NCI-H510A (cell line): Measurements from ENCODE around the gene GRIN2A.

Experiments used
- DNase-seq: peaks from one replicate; lab custom pipeline; 2025; lab: John Stamatoyannopoulos, UW

Gene GRIN2A

DNA sequence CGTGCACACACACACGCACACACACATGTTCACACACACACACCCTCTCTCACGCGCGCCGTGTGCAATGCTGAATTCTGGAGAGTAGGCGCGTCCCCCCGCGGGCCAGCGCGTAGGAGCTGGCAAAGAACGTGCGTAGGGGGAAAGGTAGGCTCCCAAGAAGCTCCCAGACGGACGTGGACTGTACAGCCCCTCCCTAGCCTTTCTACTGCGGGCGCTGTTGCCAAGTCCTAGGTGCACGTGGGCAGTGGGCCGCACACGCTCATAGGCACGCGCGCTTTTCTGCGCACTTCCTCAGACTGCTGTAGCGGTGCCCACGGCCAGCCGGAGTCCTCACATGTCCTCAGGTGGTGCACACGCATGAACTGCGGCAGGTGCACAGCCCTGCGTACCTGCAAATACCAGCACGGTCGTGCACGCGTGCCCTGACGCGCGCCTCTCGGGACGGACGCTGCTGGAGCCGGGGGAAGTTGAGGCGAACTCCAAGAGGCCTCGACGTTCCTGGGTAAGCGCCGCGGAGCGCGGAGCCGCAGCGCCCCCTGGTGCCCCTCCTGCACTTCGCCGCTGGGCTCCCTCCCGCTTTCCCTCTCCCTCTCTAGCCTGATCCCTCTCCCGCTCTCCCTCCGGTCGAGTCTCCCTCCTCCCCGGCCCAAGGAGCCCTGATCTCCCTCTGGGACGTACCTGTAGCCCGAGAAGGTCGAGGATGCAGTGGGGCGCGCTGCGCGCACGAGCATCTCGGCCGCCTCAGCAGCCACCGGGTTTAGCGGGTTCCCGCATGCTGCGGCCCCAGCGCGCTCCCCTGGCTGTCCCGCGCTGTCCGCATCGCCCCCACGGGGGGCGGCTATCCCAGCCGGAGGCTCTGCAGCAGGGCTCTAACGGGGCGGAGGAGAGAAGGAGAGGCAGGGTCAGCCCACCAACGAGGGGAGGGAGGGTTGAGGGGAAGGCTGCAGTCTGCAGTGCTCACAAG is 749 bp downstream of the GRIN2A start:
- no peak for DNase-seq

GRCh38 chr16:10180771-10181163 is 1.5 kb downstream of the GRIN2A start:
- DNase-seq, result no peak

DNA sequence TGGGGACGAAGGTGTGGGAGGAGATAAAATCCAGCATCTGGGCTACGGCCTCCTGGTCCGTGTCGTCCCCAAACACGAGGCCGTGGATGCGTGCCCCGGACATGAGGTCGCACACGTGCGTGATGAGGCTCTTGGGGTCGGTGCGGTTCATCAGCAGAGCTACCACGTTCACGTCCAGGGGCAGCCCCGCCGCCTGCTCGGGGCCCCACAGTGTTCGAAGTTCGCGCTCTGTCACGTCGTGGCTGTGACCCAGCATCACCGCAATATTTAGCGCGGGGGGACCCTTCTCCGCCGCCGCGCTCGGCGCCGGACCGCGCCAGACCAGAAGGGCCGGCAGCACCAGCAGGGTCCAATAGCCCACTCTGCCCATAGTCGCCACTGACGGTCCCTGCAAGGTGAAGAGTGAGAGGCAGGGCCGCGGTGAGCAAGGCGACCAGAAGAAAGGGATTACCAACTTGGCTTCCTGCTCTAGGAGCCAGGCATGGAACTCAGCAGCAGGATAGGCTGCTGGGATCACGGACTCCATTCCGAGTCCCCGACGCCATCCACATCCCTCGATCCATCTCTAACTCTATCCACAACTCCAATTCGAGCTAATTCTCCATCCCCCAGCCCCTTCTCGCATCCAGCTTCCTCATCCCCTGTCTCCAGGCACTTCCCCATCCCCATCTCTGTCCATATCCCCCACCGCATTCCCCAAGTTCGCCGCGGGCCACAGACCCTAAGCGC is 2.0 kb downstream of the GRIN2A start:
- no peak for DNase-seq

GRCh38 chr16:10178526-10178925 is 3.7 kb downstream of the GRIN2A start:
- DNase-seq, result no peak

DNA sequence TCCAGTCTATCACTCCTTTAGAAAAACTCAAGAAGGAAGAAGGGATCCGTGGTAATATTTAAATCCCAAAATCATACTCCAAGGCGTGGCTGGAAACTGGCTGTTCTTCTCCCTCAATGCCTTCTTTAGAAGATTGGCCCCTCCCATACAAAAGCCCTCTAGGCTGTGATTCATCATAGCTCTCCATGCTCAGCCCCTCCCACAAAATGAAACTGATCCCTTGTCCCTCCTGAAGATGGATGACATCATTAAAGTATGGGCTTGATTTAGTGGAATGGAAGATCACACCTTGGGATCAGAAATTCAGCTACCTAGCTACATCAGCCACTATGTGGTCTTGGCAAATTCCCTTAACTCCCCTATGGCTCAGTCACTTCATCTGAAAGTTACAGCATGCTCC is 4.1 kb downstream of the GRIN2A start:
- DNase-seq, result no peak

- no peak for DNase-seq
These were observed 9.2 kb downstream of the GRIN2A start for GRCh38 chr16:10172848-10173655.

DNA sequence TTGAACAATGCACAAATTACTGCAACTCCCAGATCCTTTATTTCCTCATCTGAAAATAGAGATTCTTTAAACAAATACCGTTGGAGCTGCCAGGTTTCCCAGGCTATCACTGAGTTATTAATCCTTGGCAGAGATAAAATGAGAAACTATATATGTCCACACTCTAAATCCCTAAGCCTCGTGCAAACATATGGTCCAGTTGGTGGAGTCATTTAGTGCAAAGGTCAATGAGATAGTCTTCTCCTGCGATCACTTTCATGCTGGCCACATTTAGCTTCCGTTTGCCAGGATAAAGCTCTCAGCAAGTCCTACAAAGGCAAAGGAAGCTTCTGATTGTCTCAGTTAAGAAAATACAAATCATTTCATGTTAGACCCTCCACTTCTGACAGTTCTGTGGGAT is 11.0 kb downstream of the GRIN2A start:
- no peak for DNase-seq

GRCh38 chr16:10169904-10170410 is 12.3 kb downstream of the GRIN2A start:
- DNase-seq, result no peak

GRCh38 chr16:10169031-10169430 is 13.2 kb downstream of the GRIN2A start:
- no peak for DNase-seq

- DNase-seq, result no peak
These were observed 14.0 kb downstream of the GRIN2A start for GRCh38 chr16:10168258-10168657.

- DNase-seq, result no peak
These were observed 16.6 kb downstream of the GRIN2A start for GRCh38 chr16:10165643-10166042.

GRCh38 chr16:10162981-10163380 is 19.2 kb downstream of the GRIN2A start:
- DNase-seq, result no peak

DNA sequence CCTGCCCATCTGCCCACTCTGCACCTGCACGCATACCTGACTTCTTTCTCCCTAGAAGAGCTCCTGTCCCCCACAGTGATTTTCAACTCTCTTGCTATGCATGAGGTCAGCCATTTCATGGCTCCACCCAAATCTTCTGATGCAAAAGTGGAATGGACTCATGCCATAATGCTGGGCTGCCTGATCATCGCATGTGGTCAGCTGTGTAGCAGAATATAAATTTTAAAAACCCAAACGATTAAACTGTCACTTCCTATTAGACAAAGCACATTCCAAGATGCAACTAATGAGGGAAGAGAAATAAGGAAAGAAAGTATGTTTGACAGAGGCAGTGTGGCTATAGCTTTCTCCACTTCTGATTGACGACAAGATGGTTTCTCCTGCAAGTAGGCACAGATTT is 26.1 kb downstream of the GRIN2A start:
- DNase-seq, result no peak

GRCh38 chr16:10154389-10154788 is 27.8 kb downstream of the GRIN2A start:
- no peak for DNase-seq

DNA sequence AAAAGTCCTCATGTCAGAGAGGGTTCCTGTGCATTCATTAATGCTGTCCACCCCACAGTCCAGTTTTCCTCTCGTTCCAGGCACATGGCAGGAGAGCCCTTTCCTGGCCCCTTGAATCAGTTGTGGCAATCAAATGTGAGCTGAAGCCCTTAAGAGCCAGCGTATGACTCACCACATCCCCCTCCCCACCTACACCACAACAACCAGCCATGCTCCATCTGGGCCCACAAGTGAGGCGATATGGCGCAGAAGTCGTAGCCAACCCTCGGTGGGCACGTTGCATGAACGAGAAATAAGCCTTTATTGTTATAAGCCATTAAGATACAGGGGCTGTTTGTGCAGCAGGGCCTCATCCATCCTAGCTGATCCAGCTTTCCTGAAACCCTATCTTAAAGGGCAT is 28.2 kb downstream of the GRIN2A start:
- no peak for DNase-seq

GRCh38 chr16:10151718-10152117 is 30.5 kb downstream of the GRIN2A start:
- no peak for DNase-seq

GRCh38 chr16:10150906-10151305 is 31.3 kb downstream of the GRIN2A start:
- no peak for DNase-seq

GRCh38 chr16:10145542-10146035 is 36.6 kb downstream of the GRIN2A start:
- DNase-seq, result no peak

- no peak for DNase-seq
These were observed 40.6 kb downstream of the GRIN2A start for GRCh38 chr16:10141671-10142070.

DNA sequence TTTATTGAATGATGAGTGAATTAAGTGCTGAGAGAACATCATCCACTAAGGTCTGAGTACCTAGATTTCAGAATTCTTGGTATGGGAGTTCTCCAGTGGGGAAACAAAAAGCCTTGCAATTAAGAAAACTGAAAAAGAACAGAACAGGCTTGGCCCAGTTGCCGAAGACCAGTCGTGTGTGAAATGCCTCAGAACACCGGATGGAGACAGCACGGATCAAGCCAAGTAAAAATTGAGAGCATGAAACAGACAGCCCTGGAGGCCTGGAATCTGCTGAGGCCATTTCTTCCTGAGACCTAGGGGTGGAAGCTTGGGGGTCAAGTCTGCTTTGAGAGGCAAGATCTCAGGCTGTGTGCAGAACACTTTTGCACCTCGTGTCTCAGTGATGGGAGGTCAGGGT is 43.3 kb downstream of the GRIN2A start:
- DNase-seq, result no peak

GRCh38 chr16:10137341-10137740 is 44.9 kb downstream of the GRIN2A start:
- no peak for DNase-seq

GRCh38 chr16:10136916-10137315 is 45.3 kb downstream of the GRIN2A start:
- no peak for DNase-seq
